ENCODE results near the gene SLC15A2. TPM values are rescaled to one million over a fixed set of nuclear protein-coding genes. Genes with fewer than 3 reads are reported as not detected.

SLC15A2 gene
- polyA plus RNA-seq, 1 experiment: 0.11 TPM

- Histone ChIP-seq H3K36me3 (ENCODE audit: control insufficient read depth, insufficient read depth, low read length) (no peaks in the 10 kb centered on the region), H3K4me3 (ENCODE audit: low read depth, low read length) (no peak overlapping the region), H3K27me3 (ENCODE audit: control insufficient read depth, insufficient read depth, low read length) (no peaks in the 10 kb centered on the region)
- no peak for DNase-seq (ENCODE audit: low read depth)
- POLR2A ChIA-PET: no interaction called here
- TF ChIP-seq CTCF (IDR thresholded peaks at IDR 0.05; ENCODE audit: insufficient read depth, low read depth, low read length): no peak
- CTCF ChIA-PET: no interaction called here
These were observed 3.1 kb downstream of the SLC15A2 start for GRCh38 chr3:121897296-121897695.

GRCh38 chr3:121913305-121913990 is 19.2 kb downstream of the SLC15A2 start:
- no peak for TF ChIP-seq CTCF (IDR thresholded peaks at IDR 0.05; ENCODE audit: insufficient read depth, low read depth, low read length)
- Histone ChIP-seq H3K36me3 (ENCODE audit: control insufficient read depth, insufficient read depth, low read length) (no peaks in the 10 kb centered on the region), H3K4me3 (ENCODE audit: low read depth, low read length) (no peak overlapping the region), H3K27me3 (ENCODE audit: control insufficient read depth, insufficient read depth, low read length) (no peaks in the 10 kb centered on the region)
- DNase-seq (ENCODE audit: low read depth): no peak
- ChIA-PET CTCF (no interaction called here), POLR2A (no interaction called here)

- DNase-seq (ENCODE audit: low read depth): no peak
- no peaks in the 10 kb centered on the region for H3K27me3 ChIP-seq (ENCODE audit: control insufficient read depth, insufficient read depth, low read length)
- no peaks in the 10 kb centered on the region for H3K36me3 ChIP-seq (ENCODE audit: control insufficient read depth, insufficient read depth, low read length)
- ChIA-PET CTCF (interaction anchor here (0.8 to 1.3 kb wide), 2 partner anchors 7 to 16 kb away, joined by 3 to 4 read pairs; no protein-coding TSS in a partner anchor), POLR2A (no interaction called here)
- no peak overlapping the region for H3K4me3 ChIP-seq (ENCODE audit: low read depth, low read length)
- no peak for TF ChIP-seq CTCF (IDR thresholded peaks at IDR 0.05; ENCODE audit: insufficient read depth, low read depth, low read length)
These were observed 20.1 kb downstream of the SLC15A2 start for GRCh38 chr3:121914081-121914998.

- H3K27me3 ChIP-seq (ENCODE audit: control insufficient read depth, insufficient read depth, low read length): no peaks in the 10 kb centered on the region
- ChIA-PET CTCF (interaction anchor here (0.5 kb wide), 1 partner anchor 436 kb away, joined by 3 read pairs; no protein-coding TSS in a partner anchor), POLR2A (no interaction called here)
- H3K36me3 ChIP-seq (ENCODE audit: control insufficient read depth, insufficient read depth, low read length): no peaks in the 10 kb centered on the region
- H3K4me3 ChIP-seq (ENCODE audit: low read depth, low read length): no peak overlapping the region
- no peak for DNase-seq (ENCODE audit: low read depth)
- no peak for TF ChIP-seq CTCF (IDR thresholded peaks at IDR 0.05; ENCODE audit: insufficient read depth, low read depth, low read length)
These were observed 22.0 kb downstream of the SLC15A2 start for GRCh38 chr3:121916189-121916588.

- H3K36me3 ChIP-seq (ENCODE audit: control insufficient read depth, insufficient read depth, low read length): no peaks in the 10 kb centered on the region
- TF ChIP-seq CTCF (IDR thresholded peaks at IDR 0.05; ENCODE audit: insufficient read depth, low read depth, low read length): no peak
- no peak overlapping the region for H3K4me3 ChIP-seq (ENCODE audit: low read depth, low read length)
- ChIA-PET POLR2A (no interaction called here), CTCF (no interaction called here)
- H3K27me3 ChIP-seq (ENCODE audit: control insufficient read depth, insufficient read depth, low read length): no peaks in the 10 kb centered on the region
- no peak for DNase-seq (ENCODE audit: low read depth)
These were observed 24.7 kb downstream of the SLC15A2 start for GRCh38 chr3:121918779-121919483.
